GM18867 (cell line): ENCODE measurements around the gene MAST4.
"Not testable (repeated sequence)": the region's sequence is repeated elsewhere in the genome, so short reads cannot be mapped to it uniquely, and the experiment has no call there.

Experiments
- ATAC-seq: cut with Tn5 transposase; IDR thresholded peaks from one replicate; pipeline ENCODE4 v1.9.1; 2021; ENCODE audit warnings: mild to moderate bottlenecking, moderate library complexity; ENCODE audit not compliant: unreplicated experiment

MAST4 gene

DNA sequence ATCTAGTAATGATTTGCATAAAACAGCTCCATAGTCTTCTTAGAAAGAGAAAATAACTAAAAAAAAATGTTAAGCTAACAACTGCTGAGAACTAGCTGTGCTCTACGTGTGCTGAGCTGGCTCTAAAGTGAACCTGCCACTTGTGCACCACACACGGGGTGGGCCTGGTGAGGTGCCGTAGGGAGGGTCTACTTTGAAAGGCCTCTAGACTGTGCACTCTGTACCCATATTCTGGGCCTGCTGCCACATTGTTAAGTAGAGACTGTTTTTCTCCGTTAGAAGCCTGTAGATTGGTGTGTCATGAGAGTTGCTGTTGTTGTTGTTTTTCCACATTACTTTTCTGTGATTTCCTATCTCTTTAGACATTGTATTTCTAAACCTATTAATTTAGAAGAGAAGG, 506.5 kb downstream of the MAST4 start:
- no peak for ATAC-seq

DNA sequence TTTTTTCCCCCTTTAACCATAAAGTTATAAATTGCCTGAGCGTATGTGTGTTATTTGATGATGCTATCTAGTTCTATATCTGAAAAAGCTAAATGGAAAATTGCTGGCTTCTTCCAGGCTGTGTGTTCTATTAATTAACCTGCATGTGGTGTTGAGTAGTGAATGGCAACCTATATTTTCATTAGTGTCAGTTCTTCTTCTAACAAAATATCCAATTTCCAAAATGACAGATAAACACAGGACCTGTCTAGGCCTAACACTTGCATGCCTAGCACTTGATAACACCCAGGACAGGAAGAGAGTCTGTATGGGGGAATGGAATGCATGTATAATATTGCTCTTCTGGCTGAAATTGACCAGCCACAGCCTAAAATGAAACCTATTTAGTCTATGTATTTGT, 508.7 kb downstream of the MAST4 start:
- ATAC-seq: no peak

DNA sequence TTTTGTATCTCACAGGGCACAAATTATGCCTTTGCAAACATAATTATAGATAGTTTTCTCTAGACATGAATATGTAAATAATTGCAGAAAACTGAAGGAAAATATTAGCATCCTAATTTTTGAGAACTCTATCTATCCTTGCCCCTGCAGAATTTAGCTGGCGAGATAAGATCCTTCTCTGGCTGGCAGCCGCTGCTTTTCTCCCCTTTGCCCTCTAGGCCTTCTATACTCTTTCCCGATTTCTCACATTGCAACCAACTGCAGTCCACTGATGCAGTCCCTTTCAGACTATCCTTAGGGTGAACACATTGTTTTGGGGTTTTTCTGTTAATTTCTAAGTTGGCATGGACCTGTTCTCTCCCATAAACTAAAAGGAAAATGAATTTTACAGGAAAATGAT, 509.1 kb downstream of the MAST4 start:
- ATAC-seq: no peak

DNA sequence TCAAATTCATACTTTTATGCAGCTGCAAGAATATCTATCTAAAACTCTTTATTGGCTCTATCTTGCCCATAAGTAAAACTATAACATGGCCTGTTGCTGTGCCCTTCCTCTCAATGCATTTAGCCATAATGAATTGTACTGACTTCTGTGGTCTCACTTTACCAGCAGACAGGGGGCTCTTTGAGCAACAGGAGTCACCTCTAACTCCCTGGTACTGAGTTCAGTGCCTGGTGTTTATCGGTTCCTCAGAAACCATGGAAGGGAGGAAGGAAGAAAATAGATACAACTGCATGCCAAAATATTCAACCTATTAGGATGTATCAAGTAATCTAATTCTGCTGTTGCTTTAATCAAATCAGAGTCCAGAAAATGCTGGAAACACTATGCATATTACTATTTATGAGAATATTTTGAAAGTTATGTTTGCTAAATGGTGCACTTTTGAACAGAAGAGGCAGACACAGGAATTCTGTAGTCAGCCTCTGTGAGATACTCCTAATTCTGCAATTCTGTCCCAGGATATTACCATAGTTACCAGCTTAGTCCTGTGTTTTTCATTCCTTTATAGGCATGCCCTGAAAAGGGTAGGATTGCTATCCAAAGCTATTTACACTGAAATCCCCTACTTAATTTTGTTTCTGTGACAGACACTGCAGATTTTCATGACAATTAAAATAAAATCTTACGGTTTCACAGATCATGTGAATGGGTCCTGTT, 510.6 kb downstream of the MAST4 start:
- ATAC-seq: no peak

DNA sequence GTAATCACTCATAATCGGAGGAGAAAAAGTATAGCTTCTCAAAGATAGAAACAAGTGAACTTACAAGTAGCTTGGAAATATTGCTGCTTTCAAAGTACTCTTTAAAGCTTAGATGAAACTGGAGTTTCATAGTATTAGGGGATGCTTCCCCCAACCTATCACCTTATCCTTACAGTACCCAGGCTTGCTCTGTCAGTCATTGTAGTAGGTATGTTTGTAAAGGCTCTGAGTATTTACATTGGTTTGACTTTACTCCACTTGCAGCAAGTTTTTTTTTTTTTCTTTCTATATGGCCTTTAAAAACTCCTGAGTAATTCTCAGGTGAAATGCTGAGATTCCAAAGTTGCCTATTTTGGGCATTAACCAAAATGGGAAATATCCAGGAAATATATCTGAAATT, 515.6 kb downstream of the MAST4 start:
- no peak for ATAC-seq

DNA sequence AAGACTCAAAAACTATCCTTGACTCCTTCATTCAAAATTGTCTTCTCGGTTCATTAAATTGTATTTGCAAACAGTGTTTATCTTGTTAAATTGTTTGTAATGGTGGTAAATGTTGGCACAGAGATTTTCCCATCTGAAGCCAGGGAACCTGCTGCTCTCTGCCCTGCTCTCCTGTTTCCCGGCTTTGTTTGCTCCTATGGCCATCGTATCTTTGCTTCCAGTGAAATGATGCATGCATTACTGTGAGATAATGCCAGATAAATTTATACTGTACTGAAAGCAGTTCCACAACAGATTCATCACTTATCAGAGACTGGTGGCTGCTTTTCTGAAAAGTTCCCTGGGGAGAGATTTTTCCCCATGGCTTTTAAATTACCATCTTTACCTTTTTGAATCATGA, 519.1 kb downstream of the MAST4 start:
- no peak for ATAC-seq

DNA sequence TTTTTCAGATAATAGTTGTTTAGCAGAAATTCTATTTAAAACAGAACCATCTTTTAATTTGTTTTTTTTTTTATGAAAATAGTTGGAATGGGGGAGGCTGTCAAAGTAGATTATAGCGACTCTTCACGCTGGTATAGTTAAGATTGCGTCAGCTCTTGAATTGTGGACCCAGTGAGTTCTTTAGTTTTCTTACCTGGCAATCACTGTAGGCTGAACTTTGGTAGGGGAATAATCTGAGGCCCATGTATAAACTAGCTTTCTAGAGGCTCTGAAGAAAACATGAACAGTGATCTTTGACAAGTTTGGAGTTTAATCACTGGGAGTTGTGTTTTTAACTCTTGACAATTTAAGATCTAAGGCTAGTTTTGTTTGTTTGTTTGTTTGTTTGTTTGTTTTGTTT, 519.6 kb downstream of the MAST4 start:
- ATAC-seq: no peak

DNA sequence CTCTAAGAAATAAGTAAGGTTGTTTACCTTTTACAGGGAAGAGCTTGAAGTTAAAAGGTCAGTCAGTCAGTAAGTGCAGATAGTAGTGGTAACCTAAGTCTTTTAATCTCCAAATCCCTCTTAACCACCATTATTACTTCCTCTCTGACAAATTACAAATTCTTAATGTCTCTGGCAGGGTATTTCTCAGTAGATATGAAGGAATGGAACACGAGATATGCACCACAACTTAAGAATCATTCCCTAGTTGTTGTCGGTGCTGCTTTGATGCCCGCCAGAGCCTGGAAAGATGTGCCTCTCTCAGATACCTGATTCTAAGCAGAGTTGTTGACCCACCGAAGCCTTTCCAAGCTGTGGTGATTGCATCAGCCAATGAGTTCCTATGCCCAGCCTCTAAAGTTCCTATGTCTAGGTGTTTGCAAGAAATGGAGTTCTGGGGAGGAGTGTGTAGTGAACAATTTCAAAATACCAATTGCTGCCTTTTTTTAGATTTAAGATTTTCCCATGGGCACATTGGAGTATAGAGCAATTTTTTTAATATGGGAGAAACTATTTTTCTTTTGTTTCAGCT, 521.9 kb downstream of the MAST4 start:
- ATAC-seq: no peak

DNA sequence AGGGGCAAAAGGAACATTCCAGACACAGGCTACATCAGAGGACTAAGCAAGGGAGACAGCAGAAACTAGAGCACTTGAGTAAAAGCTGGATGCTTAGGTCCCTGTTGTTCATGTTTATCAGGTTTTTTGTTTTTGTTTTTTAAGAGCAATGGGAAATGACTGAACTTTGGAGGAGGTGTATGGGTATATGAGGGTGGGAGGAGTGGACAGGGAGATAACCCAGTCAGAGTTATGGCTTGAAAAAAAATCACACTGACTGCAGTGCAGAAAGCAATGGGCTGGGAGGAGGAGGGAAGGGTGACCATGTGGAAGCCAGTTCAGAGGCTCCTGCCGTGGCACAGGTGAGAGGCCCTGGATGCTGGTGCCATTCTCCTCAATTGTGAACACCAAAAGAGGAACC, 522.8 kb downstream of the MAST4 start:
- no peak for ATAC-seq

DNA sequence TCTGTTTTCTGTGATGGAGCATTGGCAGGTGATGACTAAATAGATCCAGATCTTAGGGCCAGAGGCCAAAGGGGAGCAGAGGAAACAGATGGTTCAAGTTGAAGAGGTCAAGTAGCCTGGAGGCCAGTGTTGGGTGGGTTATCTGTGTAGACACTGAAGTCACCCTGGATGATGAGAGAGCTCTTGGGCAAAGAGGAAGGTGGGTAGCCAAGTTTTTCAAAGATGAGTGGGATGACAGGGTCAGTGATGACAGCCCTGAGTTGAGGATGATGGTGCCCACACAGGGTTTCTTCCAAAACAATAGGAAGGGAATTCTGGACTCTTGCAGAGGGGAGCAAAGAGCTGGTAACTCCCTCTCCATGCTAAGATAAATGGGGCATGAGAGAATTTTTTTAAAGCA, 523.8 kb downstream of the MAST4 start:
- no peak for ATAC-seq

DNA sequence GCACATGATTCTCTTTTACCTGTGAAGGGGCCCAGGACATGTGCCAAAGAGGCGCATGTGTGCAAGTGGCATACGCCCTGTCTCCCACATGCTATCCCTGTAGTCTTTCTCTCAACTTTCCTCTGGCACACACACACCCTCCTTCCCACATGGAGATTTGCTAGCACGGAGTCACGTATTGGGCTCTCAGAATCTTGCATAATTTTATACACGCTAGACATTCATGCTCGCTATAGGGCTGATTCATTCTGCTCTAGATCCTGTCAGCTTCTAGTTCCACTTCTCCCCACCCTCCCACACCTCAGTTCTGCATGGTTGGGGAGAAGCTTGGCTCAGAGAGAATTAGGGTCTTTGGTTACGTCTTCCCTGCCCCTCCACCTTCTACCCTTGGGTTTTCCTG, 527.6 kb downstream of the MAST4 start:
- no peak for ATAC-seq

DNA sequence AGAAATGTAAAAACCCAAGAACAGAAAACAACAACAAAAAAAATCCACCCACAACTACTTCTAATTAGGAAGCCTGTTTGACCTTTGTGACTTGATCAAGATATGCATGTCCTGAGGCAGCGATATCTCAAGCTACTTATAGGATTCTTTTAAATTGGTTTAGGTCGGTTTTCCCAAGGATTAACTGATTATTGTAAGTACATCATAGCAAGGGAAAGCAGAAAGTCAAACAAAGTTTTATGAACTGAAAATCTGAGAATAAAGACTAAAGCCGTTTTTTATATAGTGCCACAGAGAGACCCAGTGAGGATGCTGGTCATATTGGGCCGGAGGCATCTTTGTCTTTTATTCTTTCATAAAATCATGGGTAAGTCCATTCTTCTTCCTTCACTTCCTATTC, 528.4 kb downstream of the MAST4 start:
- ATAC-seq: no peak

DNA sequence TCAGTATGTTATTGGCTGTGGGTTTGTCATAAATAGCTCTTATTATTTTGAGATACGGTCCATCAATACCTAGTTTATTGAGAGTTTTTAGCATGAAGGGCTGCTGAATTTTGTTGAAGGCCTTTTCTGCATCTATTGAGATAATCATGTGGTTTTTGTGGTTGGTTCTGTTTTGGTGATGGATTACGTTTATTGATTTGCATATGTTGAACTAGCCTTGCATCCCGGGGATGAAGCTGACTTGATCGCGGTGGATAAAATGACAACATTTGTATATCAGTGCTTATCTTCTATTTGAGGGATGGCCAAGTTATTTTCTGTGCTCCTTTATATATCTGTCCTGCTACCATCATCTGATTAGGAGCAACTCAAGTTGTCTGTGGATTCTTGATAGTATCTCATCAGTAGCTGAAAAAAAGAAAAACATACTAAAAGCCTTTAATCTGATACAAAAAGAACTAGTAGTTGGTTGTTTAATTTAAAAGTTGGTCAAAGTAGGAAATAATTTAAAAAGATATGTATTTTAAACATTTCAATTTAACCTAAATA, 531.2 kb downstream of the MAST4 start:
- not testable (repeated sequence) for ATAC-seq

DNA sequence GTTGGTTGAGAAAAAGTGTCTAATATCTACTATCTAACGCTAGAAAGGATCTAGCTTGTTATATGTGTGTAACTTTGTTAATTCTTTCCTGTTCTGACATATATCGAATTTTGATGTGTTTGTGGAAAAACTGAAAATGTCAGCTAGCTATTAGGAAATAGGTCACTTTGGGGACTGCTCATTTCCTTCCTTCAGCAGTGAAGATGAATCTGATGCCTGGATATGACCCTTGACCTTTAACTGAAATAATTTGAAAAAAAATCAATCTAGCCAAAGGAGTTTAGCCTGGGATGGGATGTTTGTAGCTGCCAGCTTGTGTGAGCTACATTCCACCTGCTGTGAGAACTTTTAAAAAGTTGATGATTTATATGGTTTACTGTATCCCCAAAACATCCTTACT, 533.6 kb downstream of the MAST4 start:
- ATAC-seq: no peak

DNA sequence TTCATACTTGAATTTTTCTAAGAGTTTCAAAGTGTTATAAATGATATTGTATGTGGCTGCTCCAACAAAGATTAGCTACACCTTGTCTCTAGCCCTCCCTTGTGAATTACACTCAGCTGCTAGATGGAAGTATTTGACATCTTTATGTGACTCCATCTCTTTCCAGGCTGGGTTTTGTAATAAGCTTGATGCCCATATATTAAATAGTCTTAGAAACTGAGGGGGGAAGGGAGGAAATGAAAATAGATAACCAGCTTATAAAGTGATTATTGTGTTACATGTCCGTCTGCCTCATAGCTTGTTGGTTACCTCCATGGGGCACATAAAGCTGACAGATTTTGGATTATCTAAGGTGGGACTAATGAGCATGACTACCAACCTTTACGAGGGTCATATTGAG, 537.0 kb downstream of the MAST4 start:
- no peak for ATAC-seq

DNA sequence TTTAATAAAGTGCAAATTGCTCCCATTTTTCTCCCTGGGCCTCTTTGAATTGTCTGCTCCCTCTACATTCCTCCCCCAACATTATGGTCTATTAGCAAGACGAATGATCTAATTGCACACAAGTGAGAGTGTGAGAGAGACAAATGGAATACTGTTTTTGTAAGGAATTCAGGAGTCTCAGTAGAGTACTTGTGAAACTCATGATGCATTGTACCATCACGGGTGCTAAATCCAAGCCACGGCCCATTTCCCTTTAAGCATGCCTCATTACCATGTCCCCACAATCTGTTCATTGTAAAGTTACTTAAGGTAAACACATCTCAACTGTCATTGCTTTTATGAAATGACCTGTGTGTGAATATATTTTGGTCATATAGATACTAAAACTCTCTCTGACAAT, 537.6 kb downstream of the MAST4 start:
- no peak for ATAC-seq

DNA sequence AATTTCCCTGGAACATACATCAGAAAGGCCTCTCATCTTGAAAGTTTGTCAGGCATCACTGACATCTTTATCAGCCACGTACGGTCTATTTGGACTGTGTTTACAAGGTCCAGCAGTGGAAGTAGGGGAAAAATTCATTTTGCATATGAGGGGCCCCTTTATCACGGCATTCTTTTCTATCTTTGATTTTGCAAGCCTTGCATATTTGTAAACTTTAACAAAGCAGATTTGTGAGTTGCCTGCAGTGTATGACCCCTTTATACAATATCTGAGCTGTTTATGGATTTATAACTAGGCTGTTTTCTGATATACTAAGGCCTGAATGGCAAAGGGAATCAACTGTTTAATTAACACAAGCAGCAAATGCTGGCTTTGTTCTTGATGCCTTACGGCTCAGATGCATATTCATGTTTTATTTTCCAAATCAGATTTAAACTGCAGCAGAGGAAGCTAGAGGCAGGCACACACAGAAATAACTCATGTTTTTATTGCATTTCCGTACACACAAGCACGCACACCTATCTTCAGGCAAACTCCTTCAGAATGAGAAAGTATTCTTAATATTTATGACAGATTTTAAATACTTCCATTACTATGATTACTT, 539.3 kb downstream of the MAST4 start:
- no peak for ATAC-seq

DNA sequence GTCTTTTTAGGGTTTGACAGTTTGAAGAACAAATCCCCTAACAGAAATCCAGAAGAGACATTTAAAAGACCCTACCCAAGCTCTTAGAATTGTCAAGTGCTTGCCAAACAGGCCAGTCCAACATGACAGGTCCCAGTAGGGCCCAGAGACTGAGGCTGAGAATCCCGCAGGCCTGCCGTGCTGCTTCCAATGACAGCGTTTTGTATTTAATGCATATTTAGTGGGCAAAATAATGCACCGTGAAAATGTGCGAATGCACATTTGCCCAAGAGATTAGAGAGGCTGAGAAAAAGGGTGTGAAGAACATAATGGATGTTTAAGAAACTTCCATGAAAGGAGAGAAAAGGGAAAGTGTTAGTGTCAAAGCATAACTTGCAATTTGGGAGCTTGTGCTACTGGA, 542.8 kb downstream of the MAST4 start:
- no peak for ATAC-seq

DNA sequence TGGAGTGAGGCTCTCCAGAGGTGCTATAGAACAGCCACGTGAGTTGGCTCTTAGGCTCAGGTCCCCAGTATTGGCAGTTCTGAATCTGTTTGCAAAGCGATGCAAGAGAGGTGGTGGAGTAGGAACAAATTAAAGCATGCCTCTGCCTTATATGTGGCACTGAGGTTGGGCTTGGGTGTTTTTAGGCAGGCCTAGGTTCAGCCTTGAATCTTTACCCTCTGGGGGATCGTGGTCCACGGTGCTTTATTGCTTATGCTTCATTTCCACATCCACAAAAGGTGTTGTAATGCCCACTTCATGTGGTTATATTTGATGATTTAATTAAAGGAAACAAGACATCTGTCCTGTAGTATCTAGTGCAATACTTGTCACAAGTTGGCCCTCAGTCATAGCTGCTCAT, 544.2 kb downstream of the MAST4 start:
- no peak for ATAC-seq

DNA sequence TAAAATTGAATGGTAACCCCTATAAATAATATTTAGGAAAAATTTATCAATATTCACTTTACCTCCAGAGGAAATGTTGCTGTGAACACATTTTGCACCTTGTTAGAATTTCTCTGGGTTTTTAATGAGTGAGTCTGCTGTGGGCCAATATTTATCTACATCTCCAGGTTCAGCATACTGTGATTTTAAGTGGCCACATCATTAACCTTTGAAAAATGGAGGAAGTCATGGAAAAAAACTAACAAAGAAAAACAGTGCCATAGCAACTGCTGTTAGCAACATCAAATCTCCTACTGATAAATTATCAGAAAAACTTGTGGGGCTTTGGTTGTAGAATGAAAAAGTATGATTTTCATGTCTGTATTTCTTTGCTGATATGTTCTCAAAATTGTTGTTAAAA, 545.5 kb downstream of the MAST4 start:
- ATAC-seq: no peak

DNA sequence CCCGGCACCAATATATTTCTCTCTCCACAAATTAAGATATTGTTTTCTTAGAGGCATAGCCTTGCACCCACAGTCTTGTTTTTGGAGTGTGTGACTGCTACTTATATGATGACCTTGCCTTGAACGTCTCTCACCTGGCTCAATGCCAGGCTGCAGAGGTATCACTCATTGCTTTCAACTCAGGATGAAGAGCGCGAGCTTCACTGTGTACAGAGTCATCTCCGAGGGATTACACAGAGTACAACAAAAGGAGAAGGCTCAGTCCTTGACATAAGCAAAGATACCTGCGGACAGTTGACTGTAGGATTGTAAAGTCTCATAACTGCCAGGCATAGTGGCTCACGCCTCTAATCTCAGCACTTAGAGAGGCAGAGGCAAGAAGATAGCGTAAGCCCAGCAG, 546.6 kb downstream of the MAST4 start:
- ATAC-seq: no peak

DNA sequence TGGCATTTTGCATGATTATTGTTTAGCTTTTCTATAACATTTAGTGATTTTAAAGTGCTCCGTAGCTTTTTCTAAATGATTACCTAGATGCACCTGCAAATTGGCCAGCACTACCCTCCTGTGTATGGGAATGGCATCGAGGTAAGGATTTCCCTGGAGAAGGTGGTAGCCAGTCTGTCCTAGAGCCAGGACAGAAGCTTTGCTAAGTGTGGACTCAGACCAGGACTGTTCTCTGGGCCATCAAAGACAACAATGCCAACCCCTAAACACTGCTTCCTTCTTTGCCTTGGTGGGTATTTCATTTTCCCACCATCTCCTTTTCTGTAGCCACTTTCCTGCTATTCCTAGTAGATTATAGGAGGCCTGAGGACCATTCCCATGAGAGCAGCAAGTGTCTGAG, 547.4 kb downstream of the MAST4 start:
- ATAC-seq: no peak
